Stomach (tissue), 9 donors: ENCODE measurements around the gene GAD1. TPM values are rescaled to one million over a fixed set of nuclear protein-coding genes. Genes with fewer than 3 reads are reported as not detected.

Experiments used
- DNase-seq, 2 donors: peaks; one replicate each; pipeline versions ENCODE4 v3.0.0 to v3.0.0-alpha.2; 2013 to 2019
- H3K27ac ChIP-seq, 5 donors: fragments of 200-600 bp in 4 of 5; sonication (generic) in 4 of 5; one replicate each; pipeline ENCODE4 v1.5.1; 2013 to 2019; ENCODE audit warnings: mild to moderate bottlenecking in 1 of 5, moderate library complexity in 1 of 5
- H3K27me3 ChIP-seq, 3 donors: fragments of 200-600 bp; sonication (generic); one replicate each; pipeline ENCODE4 v1.5.1; 2017 to 2019; ENCODE audit warnings: mixed run types in 1 of 3
- H3K36me3 ChIP-seq, 4 donors: fragments of 200-600 bp; sonication (generic); 1 replicate in 3 of 4; 2 replicates in 1 of 4; pipeline ENCODE4 v1.5.1; 2016 to 2019
- H3K4me1 ChIP-seq, 4 donors: fragments of 200-600 bp; sonication (generic); one replicate each; pipeline ENCODE4 v1.5.1; 2016 to 2019
- H3K4me3 ChIP-seq, 4 donors: fragments of 200-600 bp; sonication (generic) in 3 of 4; one replicate each; pipeline ENCODE4 v1.5.1; 2016 to 2019; ENCODE audit warnings: mild to moderate bottlenecking in 1 of 4
- H3K9me3 ChIP-seq, 4 donors: fragments of 200-600 bp; sonication (generic); one replicate each; pipeline ENCODE4 v1.5.1; 2016 to 2019
- EP300 ChIP-seq: sonication (generic); formaldehyde crosslinking; IDR thresholded peaks from one replicate; pipeline ENCODE4 v1.6.1; 2017; ENCODE audit warnings: antibody characterized with exemption
- POLR2A ChIP-seq, 4 donors: fragments of 450-650 bp; IDR thresholded peaks; one replicate each; pipeline ENCODE4 v1.6.1; 2016; ENCODE audit warnings: antibody characterized with exemption in 4 of 4, control low read depth in 2 of 4, mild to moderate bottlenecking in 1 of 4, moderate library complexity in 1 of 4
- POLR2AphosphoS5 ChIP-seq, 3 donors: sonication (generic); formaldehyde crosslinking; IDR thresholded peaks; one replicate each; pipeline ENCODE4 v1.6.1; 2016; ENCODE audit warnings: antibody characterized with exemption in 3 of 3
- WGBS, 5 donors: extraction: QIAGEN DNeasy Blood & Tissue Kit in 3 of 5; methylation state at CpG; one replicate each; pipeline versions ENCODE4 v1.1.5 to v1.1.7; 2013 to 2018; 5-methylcytosine and 5-hydroxymethylcytosine counted together
- intact Hi-C: fragments of 100-400 bp; cut with DNase I; formaldehyde crosslinking; loops from one replicate; pipeline ENCODE4 v1.15.1; 2023; ENCODE audit warnings: low total_unique reads
- polyA plus RNA-seq, 3 donors: library from polyadenylated mRNA; stranded (reverse); fragments of 200-250 nt; gene quantifications; one replicate each; pipeline ENCODE4 v1.2.3, GENCODE V29; 2013
- total RNA-seq, 5 donors: library from RNA; depleted of rRNA; stranded (reverse); fragments of >200 nt; gene quantifications; one replicate each; pipeline versions ENCODE4 v1.1.0 to v1.2.3, GENCODE V29; 2014 to 2016
- TF ChIP-seq, protein P1 (sequence below), 7 experiments: fragments of 450-650 bp in 4 of 7; fragments of 200-600 bp in 3 of 7; sonication (generic) in 3 of 7; IDR thresholded peaks; one replicate each; pipeline ENCODE4 v1.5.1; 2016 to 2019; ENCODE audit warnings: antibody characterized with exemption in 7 of 7, control low read depth in 2 of 7, mild to moderate bottlenecking in 1 of 7
- donor health status: healthy with polysubstance abuse.
- donor health status: Bipolar disorder and iron deficiency.
- donor health status: healthy.

Gene GAD1
- total and polyA plus RNA-seq, 8 donors: 0.38 to 2.4 (median 0.81) TPM; not detected in 5

DNA sequence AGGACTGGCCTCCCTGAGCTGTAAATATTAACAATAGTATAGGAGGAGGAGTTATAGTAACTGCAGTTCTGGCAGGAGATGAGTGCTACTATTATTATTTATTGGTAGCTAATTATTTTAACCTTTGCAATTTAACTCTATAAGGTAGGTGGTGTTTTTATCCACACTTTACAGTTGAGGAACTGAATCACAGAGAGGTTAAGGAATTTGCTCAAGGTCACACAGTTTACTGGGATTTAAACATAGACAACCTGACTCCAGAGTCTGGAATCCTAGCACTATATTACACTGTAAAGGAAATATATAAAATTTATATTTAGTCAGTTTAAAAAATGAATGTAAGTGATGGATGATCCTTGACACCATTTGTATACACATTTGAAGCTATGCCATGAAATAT lies 44.4 kb upstream of the GAD1 start:
- H3K27me3 ChIP-seq: peaks cover 0 to 10% (median 0%) of the 10 kb centered on the region in 3 donors
- H3K4me3 ChIP-seq: no peak overlapping the region
- intact Hi-C loops: no loop called here
- TF ChIP-seq, protein P1, sequence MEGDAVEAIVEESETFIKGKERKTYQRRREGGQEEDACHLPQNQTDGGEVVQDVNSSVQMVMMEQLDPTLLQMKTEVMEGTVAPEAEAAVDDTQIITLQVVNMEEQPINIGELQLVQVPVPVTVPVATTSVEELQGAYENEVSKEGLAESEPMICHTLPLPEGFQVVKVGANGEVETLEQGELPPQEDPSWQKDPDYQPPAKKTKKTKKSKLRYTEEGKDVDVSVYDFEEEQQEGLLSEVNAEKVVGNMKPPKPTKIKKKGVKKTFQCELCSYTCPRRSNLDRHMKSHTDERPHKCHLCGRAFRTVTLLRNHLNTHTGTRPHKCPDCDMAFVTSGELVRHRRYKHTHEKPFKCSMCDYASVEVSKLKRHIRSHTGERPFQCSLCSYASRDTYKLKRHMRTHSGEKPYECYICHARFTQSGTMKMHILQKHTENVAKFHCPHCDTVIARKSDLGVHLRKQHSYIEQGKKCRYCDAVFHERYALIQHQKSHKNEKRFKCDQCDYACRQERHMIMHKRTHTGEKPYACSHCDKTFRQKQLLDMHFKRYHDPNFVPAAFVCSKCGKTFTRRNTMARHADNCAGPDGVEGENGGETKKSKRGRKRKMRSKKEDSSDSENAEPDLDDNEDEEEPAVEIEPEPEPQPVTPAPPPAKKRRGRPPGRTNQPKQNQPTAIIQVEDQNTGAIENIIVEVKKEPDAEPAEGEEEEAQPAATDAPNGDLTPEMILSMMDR (IDR thresholded peaks at IDR 0.05): no peak
- TF ChIP-seq POLR2AphosphoS5 (IDR thresholded peaks at IDR 0.05): no peak
- TF ChIP-seq POLR2A (IDR thresholded peaks at IDR 0.05): no peak
- no peak for TF ChIP-seq EP300
- no peak for DNase-seq
- H3K9me3 ChIP-seq: no peaks in the 10 kb centered on the region
- no peaks in the 10 kb centered on the region for H3K36me3 ChIP-seq
- no peak overlapping the region for H3K27ac ChIP-seq
- peaks cover 5 to 28% (median 17%) of the 10 kb centered on the region in 4 donors for H3K4me1 ChIP-seq

DNA sequence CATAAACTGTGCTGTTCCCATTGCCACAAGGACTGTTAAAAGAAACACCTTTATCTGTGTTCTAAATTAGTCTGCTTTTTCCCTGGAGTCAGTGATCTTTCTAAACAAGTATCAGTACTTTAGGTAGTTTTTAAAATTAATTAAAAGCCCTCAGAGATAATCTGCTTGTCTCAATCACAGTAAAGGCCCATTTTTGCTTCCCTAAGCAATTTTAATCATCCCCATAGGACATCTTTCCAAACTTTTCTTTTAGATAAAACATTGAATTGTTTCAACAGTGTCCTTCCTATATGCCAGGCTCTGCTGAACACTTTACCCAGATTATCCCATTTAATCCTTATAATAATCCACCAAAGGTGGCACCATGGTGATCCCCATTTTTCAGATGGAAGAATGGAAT lies 42.6 kb upstream of the GAD1 start:
- Histone ChIP-seq H3K27me3 (peaks cover 0 to 10% (median 0%) of the 10 kb centered on the region in 3 donors), H3K4me1 (peaks cover 5 to 26% (median 17%) of the 10 kb centered on the region in 4 donors), H3K4me3 (no peak overlapping the region), H3K27ac (no peak overlapping the region), H3K9me3 (no peaks in the 10 kb centered on the region), H3K36me3 (no peaks in the 10 kb centered on the region)
- TF ChIP-seq POLR2AphosphoS5 (IDR thresholded peaks at IDR 0.05) (no peak), POLR2A (IDR thresholded peaks at IDR 0.05) (no peak), EP300 (no peak)
- TF ChIP-seq, protein P1 (IDR thresholded peaks at IDR 0.05): no peak
- DNase-seq: no peak
- intact Hi-C loops: no loop called here

DNA sequence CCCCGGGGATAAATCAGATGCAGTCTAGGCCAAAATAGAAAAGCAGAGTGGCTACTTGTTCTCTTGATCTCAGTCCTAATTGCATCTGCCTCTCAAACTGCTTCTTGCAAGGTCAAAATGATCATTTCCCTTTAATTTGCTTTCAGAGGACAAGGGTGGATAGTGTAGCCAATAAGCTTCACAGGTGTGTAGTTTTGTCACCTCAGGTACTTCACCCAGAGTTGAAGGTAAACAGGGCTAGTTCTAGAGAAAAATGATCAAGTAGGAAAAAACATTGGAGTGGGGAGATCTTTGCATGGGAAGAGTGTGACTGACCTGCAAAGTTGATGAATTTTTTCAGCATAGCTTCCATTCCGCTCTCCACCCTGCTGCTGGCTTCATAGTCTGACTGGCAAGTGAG lies 37.8 kb upstream of the GAD1 start:
- DNase-seq: no peak
- H3K9me3 ChIP-seq: no peaks in the 10 kb centered on the region
- 19 to 69% (median 38%) methylated on average over 2 of the region's 2 CpGs for WGBS, 5 donors

DNA sequence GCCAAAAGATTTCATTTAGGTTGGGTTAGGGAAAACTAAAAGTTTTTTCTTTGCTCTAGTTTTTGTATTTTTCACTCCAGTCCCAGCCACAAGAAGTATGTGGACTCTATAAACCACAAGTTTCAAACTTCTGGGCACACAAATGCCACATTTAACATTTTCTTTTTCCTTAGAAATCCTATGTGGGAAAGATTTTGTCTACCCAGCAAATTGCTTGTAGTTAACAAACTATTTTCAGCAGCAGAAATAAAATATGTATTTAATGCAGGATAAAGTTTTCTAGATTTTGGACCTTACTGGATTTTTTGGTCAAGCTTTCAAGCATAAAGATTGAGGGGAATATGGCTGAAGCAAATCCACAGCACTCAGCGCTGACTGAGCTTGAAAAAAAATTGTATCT lies 37.4 kb upstream of the GAD1 start:
- WGBS, 5 donors: 94 to 100% (median 95%) methylated on average over 1 of the region's 1 CpG
- Histone ChIP-seq H3K36me3 (no peaks in the 10 kb centered on the region), H3K27ac (no peak overlapping the region), H3K9me3 (no peaks in the 10 kb centered on the region), H3K4me3 (no peak overlapping the region), H3K27me3 (no peaks in the 10 kb centered on the region), H3K4me1 (no peaks in the 10 kb centered on the region)
- intact Hi-C loops: no loop called here
- TF ChIP-seq POLR2A (IDR thresholded peaks at IDR 0.05): no peak
- TF ChIP-seq POLR2AphosphoS5 (IDR thresholded peaks at IDR 0.05): no peak
- no peak for TF ChIP-seq EP300
- TF ChIP-seq, protein P1 (IDR thresholded peaks at IDR 0.05): no peak
- no peak for DNase-seq

More for the DNA sequence above, 37.8 kb upstream of the GAD1 start:
- intact Hi-C loops: no loop called here
- TF ChIP-seq POLR2AphosphoS5 (IDR thresholded peaks at IDR 0.05): no peak
- TF ChIP-seq EP300: no peak
- TF ChIP-seq POLR2A (IDR thresholded peaks at IDR 0.05): no peak
- TF ChIP-seq, protein P1 (IDR thresholded peaks at IDR 0.05): no peak
- H3K4me1 ChIP-seq: no peaks in the 10 kb centered on the region
- H3K27ac ChIP-seq: no peak overlapping the region
- H3K36me3 ChIP-seq: no peaks in the 10 kb centered on the region
- H3K27me3 ChIP-seq: no peaks in the 10 kb centered on the region
- H3K4me3 ChIP-seq: no peak overlapping the region
